Activated T-helper 17 cell treated with anti-CD3 and anti-CD28 coated beads, Interleukin-2, amount 50 U/mL, for 72 hours (primary cell): Measurements from ENCODE around the gene PUM1. TPM values are rescaled to one million over a fixed set of nuclear protein-coding genes. Genes with fewer than 3 reads are reported as not detected.
A peak's percentile ranks its signal among the peaks of the same experiment; 100 is the strongest.

Experiments used
- ATAC-seq: fragments of 150-1000 bp; cut with Tn5 transposase; replicated peaks from 2 replicates; pipeline ENCODE4 v1.10.0; 2021; ENCODE audit warnings: mild to moderate bottlenecking, moderate library complexity
- H3K27ac Mint-ChIP-seq: one replicate; pipeline ENCODE4 v1.8.0; 2022; ENCODE audit warnings: mixed read lengths
- H3K27me3 Mint-ChIP-seq: one replicate; pipeline ENCODE4 v1.8.0; 2022; ENCODE audit warnings: mixed read lengths
- H3K36me3 Mint-ChIP-seq: one replicate; pipeline ENCODE4 v1.8.0; 2022; ENCODE audit warnings: low read depth, mild to moderate bottlenecking, mixed read lengths
- H3K4me1 Mint-ChIP-seq: one replicate; pipeline ENCODE4 v1.8.0; 2022; ENCODE audit warnings: mixed read lengths
- H3K4me3 Mint-ChIP-seq: one replicate; pipeline ENCODE4 v1.8.0; 2022; ENCODE audit warnings: mild to moderate bottlenecking, mixed read lengths
- H3K9me3 Mint-ChIP-seq: one replicate; pipeline ENCODE4 v1.8.0; 2022; ENCODE audit warnings: mixed read lengths
- total RNA-seq, 2 donors: library from RNA; stranded (reverse); gene quantifications; one replicate each; pipeline ENCODE4 v1.2.3, GENCODE V29; 2022

Gene PUM1
- total RNA-seq, 2 donors from 2014 or later = 109 to 114 TPM

DNA sequence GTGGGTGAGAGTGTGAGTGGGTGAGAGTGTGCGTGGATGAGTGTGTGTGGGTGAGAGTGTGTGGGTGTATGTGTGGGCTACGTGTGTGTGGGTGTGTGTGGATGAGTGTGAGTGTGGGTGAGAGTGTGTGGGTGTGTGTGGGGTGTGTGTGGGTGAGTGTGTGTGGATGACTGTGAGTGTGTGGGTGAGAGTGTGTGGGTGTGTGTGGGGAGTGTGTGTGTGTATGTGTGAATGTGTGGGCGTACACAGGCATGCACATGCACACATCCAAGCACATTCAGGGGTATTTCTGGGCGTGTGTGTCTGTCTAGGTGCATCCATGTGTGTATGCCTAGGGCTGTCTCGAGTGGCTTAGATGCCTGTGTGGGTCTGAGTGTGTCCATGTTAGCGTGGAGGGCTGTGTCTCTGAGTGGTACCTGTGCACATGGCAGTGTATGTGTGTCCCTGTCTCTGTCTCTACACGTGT lies 171.0 kb downstream of the PUM1 start:
- H3K4me1 Mint-ChIP-seq = peaks cover 7% of the 10 kb centered on the region
- ATAC-seq = no peak
- H3K4me3 Mint-ChIP-seq = no peak overlapping the region
- H3K9me3 Mint-ChIP-seq = peaks cover 6% of the 10 kb centered on the region
- no peak overlapping the region for H3K27ac Mint-ChIP-seq
- peaks cover 22% of the 10 kb centered on the region for H3K27me3 Mint-ChIP-seq
- H3K36me3 Mint-ChIP-seq = no peaks in the 10 kb centered on the region

DNA sequence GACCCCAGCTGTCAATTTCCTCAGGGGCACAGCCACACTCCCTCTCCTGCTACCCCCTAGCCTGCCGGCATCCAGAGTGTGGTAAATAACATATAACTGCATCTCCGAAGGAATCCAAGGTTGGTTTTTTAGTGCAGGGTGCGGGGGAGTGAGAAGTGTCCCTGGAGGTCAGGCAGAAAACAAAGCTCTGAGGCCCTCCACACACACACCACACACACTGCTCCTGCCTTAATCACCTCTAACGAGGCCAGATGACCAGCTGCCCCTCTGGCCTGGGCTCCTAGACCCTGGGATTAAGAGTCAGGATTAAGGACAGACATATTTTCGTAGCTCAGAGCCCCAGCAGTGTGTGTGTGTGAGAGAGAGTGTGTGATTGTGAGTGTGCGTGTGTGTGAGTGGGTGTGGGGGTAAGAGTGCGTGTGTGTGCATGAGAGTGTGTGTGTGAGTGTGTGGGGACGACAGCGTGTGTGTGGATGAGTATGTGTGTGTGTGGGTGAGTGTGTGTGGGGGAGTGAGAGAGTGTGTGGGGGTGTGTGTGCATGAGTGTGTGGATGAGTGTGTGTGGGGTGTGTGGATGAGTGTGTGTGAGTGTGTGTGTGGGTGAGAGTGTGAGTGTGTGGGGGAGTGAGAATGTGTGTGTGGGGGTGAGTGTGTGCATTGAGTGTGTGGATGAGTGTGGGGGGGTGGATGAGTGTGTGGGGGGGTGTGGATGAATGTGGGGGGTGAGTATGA lies 171.6 kb downstream of the PUM1 start:
- Mint-ChIP-seq H3K4me3 (no peak overlapping the region), H3K36me3 (no peaks in the 10 kb centered on the region), H3K9me3 (peaks cover 6% of the 10 kb centered on the region), H3K4me1 (peaks cover 7% of the 10 kb centered on the region), H3K27ac (peak overlapping the region; percentile 54), H3K27me3 (peaks cover 22% of the 10 kb centered on the region)
- ATAC-seq = no peak

DNA sequence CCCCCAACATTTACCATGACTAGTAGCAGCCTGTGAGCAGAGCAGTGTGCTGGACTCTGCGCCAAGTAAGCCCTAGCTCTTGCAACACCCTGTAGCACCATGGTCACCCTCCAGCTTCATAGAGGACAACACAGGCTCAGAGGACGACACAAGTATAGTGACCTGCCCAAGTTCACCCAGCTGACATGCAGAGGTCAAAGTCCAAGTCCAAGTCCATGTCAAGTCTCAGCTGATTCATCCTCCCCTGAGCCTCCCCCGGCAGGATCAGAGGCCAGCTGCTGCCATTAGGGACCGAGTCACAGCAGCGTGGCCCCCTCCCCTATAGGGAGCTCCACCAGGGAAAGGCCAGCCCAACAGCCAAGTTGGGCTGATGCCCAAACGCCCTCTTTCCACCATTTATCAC lies 172.8 kb downstream of the PUM1 start:
- no peak for ATAC-seq
- Mint-ChIP-seq H3K27ac (no peak overlapping the region), H3K4me1 (peaks cover 7% of the 10 kb centered on the region), H3K27me3 (peaks cover 22% of the 10 kb centered on the region), H3K36me3 (no peaks in the 10 kb centered on the region), H3K9me3 (peaks cover 6% of the 10 kb centered on the region), H3K4me3 (no peak overlapping the region)

DNA sequence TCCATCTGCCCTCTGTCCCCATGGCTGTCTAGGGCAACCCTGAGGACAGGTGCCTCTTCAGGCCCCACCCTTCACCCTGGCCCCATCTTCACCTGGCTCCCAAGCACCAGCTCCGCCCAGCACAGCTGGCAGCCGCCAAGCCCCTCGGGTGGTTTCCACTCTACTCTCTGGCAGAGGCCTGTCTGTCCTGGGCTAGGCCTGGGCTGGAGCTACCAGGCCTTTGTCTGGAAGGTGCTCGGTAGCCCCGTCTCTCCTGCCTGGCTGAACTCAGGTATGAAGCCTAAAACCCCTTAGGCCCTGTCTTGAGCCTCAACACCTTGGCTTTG lies 174.3 kb downstream of the PUM1 start:
- ATAC-seq = no peak
- no peaks in the 10 kb centered on the region for H3K36me3 Mint-ChIP-seq

DNA sequence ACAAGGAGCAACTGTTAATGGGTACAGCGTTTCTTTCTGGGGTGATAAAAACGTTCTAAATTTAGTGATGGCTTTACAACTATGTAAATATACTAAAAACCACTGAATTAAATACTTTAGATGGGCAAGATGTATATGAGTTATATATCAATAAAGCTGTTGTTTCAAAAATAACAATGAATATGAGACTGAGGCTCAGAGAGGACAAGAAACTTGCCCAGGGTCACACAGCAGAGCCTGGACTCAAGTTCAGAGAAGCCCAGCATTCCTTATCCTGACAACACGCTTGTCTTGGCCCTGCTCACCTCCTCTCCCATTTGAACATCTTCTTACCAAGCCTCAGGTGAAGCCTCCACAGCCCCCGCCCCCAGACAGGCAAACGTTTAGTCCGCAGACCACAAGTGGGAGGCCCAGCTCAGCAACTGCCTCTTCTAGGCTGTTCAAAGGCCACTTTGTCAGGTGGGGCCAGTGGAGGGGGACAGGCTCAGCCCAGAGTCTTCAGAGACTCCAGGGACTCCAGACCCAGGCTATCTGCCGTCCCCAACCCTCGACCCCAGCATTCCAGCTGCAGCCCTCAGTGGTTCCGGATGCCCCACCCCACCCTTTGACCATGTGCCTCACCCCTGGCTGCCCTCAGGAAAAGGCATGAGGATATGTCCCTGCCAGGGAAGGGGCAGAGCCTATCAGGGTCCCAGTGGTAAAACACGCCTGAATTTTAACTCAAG lies 174.9 kb downstream of the PUM1 start:
- no peaks in the 10 kb centered on the region for H3K36me3 Mint-ChIP-seq
- ATAC-seq = no peak
- no peak overlapping the region for H3K27ac Mint-ChIP-seq
- peaks cover 7% of the 10 kb centered on the region for H3K4me1 Mint-ChIP-seq
- H3K27me3 Mint-ChIP-seq = peaks cover 10% of the 10 kb centered on the region
- no peak overlapping the region for H3K4me3 Mint-ChIP-seq
- peaks cover 6% of the 10 kb centered on the region for H3K9me3 Mint-ChIP-seq

More for the DNA sequence above, 174.3 kb downstream of the PUM1 start:
- Mint-ChIP-seq H3K4me3 (no peak overlapping the region), H3K27ac (no peak overlapping the region), H3K9me3 (peaks cover 6% of the 10 kb centered on the region), H3K4me1 (peaks cover 7% of the 10 kb centered on the region), H3K27me3 (peaks cover 14% of the 10 kb centered on the region)

DNA sequence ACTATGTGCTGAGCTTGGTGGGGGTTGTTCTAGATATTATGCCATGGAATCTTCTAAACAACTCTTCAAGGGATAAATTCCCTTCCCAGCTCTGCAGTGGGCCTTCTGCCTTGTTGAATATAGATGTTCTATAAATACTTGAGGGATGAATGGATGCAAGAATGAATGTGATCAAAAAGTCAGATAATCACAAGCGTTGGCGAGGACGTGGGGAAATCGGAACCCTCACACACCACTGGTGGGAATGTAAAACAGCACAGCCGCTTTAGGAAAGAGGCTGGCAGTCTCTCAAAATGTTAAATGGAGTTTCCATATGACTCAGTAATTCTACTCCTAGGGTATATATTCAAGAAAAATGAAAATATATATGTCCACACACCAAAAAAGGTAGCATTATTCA lies 176.0 kb downstream of the PUM1 start:
- no peak for ATAC-seq
- Mint-ChIP-seq H3K4me1 (peaks cover 7% of the 10 kb centered on the region), H3K27ac (no peak overlapping the region), H3K9me3 (peaks cover 6% of the 10 kb centered on the region), H3K36me3 (no peaks in the 10 kb centered on the region), H3K27me3 (peaks cover 10% of the 10 kb centered on the region), H3K4me3 (no peak overlapping the region)

DNA sequence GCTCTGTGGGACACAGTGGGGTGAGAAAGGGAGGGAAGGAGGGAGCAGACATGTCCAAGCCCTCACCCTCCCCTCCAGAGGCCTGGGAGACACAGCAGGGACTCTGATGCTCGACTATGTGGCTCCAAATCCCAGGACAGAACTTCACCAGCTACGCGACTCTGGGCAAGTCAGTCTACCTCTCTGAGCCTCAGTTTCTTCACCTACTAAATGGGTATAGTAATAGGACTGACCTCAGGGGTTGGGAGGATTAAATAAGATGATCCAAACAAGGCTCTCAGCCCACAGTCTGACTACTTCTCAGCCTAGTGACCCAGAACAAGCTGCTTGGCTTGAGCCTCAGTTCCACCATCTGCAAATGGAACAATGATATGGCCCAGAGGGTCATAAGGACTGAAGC lies 176.5 kb downstream of the PUM1 start:
- H3K4me3 Mint-ChIP-seq = no peak overlapping the region
- no peak for ATAC-seq

DNA sequence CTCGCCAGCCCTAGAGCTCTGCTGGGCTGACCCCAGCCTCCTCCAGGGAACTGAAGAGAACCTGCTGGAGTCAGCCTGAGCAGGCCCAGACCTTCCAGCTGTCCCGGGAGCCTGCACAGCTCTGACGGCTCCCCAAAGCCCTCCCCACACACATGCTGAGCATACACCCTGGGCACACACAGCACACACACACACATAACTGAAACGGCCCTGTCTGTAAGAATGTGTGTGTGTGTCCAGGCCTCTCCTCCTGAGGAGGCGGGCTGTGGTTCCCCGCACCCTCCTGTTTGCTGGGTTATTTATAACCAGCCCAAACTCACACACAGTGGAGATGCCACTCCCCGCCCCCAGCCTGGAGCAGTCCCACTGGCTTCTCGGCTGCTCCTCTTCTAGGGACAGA lies 177.1 kb downstream of the PUM1 start:
- no peak for ATAC-seq

More for the DNA sequence above, 176.5 kb downstream of the PUM1 start:
- peaks cover 3% of the 10 kb centered on the region for H3K4me1 Mint-ChIP-seq
- H3K27ac Mint-ChIP-seq = no peak overlapping the region
- H3K36me3 Mint-ChIP-seq = no peaks in the 10 kb centered on the region
- H3K27me3 Mint-ChIP-seq = peaks cover 6% of the 10 kb centered on the region
- H3K9me3 Mint-ChIP-seq = peaks cover 2% of the 10 kb centered on the region

DNA sequence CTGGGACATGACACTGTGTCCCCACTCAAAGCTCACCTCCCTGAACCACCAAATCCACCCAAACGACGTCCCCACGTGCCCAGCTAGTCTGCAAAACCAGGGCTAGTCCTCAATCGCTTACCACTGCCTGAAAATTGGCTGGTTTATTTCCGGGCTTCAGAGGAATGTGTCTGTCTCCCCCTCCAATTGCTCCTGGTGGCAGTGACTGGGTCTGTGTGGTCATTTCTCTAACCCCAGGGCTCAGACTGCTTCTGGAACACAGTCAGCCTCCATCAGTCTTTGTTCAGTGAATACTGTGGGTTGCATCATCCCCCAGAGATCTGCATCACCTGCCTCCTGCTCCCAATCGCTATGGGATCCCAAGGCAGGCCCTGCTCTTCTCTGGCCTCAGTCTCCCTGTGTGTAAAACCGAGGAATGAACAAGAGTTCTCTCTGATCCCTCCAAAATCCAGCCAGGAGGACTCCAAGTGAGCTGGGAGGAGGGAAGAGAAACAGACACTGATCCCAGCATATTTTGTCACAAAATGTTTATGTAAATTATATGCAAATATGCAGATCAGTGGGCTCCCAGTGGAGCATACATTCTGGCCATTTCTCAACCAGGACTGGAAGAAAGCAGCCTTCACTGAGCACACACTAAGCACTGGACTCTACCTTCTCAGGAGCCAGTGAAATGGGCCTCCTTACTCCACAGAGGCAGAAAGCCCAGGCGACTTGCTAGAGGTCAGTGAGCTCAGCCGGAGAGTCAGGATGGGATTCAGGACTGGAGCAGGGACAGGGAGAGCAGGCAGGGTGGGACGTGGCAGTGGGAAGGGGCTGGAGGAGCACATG lies 177.8 kb downstream of the PUM1 start:
- Mint-ChIP-seq H3K27ac (no peak overlapping the region), H3K4me1 (no peaks in the 10 kb centered on the region), H3K36me3 (no peaks in the 10 kb centered on the region), H3K27me3 (peaks cover 4% of the 10 kb centered on the region), H3K4me3 (no peak overlapping the region), H3K9me3 (no peaks in the 10 kb centered on the region)
- no peak for ATAC-seq

More for the DNA sequence above, 177.1 kb downstream of the PUM1 start:
- Mint-ChIP-seq H3K27me3 (peaks cover 4% of the 10 kb centered on the region), H3K4me3 (no peak overlapping the region), H3K36me3 (no peaks in the 10 kb centered on the region), H3K9me3 (no peaks in the 10 kb centered on the region), H3K27ac (no peak overlapping the region), H3K4me1 (no peaks in the 10 kb centered on the region)

DNA sequence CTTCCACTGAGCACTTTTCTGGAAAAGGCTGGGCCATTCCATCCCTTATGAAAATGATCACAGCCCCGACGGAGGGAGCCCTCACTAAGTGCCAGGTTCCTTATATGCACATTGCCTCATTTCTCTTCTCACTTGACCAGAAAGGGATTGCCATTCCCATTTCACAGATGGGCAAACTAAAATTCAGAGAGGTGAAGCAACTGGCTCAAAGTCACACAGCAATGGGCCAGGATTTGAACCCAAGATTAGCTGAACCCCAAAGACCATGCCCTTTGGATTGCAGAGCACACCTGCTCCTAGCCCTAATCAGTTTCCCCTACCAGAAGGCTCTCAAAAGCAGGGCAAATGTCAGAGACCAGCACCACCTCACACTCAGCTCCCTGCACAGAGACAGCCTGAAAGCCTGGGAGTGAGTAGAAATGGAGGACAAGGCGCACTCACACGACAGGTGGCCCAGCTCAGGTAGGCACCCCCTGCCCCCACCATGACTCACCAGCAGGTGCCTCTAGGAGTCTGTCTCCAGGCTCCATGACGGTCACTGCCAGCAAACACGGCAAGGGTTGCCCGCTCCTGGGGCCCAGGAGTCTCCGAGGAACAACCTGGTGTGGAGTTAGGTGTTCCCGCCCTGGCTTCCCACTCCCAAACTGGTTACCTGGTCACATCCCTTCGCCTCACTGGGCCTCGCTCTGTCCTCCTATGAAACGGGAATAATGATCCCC lies 178.6 kb downstream of the PUM1 start:
- H3K27me3 Mint-ChIP-seq = peaks cover 7% of the 10 kb centered on the region
- no peaks in the 10 kb centered on the region for H3K36me3 Mint-ChIP-seq
- ATAC-seq = no peak
- no peak overlapping the region for H3K27ac Mint-ChIP-seq
- H3K4me3 Mint-ChIP-seq = no peak overlapping the region
- H3K9me3 Mint-ChIP-seq = no peaks in the 10 kb centered on the region
- H3K4me1 Mint-ChIP-seq = no peaks in the 10 kb centered on the region

DNA sequence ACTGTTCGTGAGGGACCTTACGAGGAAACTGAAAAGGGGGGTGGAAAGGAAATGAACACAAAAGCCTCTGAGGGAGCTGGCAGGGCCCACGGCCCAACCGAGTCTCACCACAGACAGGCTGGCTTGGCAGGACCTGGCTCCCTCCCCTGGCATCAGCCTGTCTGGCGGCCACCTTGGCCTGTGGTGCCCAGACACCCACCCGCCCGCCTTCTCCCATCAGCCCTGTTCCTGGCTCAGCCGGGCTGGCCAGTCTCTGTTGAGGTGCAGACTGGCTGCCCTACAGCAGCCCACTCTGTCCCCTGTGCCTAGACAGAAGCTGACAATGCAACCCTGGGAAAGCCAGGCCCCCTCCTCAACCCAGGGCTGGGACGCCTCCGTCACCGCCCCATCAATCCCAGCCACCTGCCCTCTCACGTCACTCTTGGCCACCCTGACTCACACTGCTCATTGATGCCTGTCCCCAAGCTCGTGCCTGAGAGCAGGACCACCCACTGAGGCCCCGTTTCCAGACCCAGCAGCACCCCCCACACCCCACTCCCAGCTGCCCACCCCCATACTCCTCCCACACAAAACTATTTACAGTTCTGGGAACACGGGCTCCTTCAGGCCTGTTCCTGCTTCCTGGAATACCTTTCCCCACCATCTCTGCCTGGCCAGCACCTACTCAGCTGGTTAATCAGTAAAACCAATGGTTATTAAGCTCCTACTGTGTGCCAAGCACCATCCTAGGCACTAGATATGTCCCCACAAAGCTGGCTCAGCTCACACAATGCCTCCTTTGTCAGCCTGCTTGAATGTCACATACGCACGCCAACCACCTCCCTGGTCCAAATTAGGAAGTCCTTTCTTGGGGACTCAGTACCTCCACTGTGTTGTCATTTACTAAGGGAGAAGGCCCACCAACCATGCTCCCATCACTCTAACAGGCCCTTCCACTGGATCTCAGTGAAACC lies 179.7 kb downstream of the PUM1 start:
- no peak overlapping the region for H3K27ac Mint-ChIP-seq
- H3K9me3 Mint-ChIP-seq = no peaks in the 10 kb centered on the region
- no peaks in the 10 kb centered on the region for H3K36me3 Mint-ChIP-seq
- no peak overlapping the region for H3K4me3 Mint-ChIP-seq
- H3K4me1 Mint-ChIP-seq = no peaks in the 10 kb centered on the region
- no peak for ATAC-seq
- H3K27me3 Mint-ChIP-seq = peaks cover 12% of the 10 kb centered on the region

DNA sequence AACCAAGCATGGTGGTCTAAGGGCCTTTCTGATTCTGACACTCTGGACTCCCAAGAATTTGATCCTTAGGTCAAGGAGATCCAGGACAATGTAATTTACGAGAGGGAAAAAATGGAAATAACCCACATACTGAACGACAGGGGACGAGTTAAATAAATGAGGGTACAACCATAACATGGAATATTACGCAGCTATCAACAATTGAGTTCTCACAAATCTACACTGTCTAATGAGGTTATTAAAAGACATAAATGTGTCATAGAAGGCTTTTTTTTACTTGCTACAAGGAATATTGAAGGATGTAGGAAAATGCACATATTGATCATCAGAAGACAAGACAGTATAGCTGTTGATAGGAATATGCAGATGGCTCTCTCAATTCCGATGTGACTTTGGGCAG lies 180.8 kb downstream of the PUM1 start:
- Mint-ChIP-seq H3K27ac (no peak overlapping the region), H3K36me3 (no peaks in the 10 kb centered on the region), H3K4me3 (no peak overlapping the region), H3K4me1 (no peaks in the 10 kb centered on the region), H3K27me3 (peaks cover 12% of the 10 kb centered on the region), H3K9me3 (no peaks in the 10 kb centered on the region)
- no peak for ATAC-seq

DNA sequence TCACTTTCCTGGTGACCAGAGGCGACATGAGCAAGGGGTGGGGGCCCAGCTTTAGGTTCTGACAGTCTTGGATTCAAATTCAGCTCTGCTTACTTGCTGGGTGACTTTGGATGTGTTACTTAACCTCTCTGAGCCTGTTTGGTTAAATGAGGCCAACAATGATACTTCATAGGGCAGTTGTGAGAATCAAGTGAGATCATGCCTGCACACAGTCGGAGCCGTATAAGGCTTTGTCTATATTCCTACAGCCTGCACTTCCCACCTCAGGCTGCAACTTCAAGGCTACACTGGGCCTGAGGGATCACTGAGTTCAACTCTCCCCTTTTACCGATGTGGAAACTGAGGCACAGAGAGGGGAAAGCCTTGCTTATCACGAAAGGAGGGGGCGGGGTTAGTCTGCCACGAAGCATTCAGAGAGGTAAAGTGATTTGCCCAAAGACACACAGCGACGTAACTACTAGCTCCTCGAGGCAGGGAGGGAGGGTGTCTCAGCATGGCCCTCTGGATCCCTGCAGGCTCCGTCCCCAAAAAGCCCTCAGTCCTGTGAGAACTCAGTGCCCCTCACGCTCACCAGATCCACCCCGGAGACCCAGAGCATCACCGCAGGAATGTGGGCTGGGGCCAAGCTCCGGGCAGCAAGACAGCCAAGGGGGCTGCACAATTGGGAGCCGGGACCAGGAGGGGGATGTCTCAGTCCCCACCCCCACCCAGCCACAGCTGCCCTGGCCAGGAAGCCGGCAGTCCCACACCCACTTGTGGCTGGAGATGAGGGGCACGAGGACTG lies 181.9 kb downstream of the PUM1 start:
- Mint-ChIP-seq H3K27ac (no peak overlapping the region), H3K4me3 (no peak overlapping the region), H3K4me1 (no peaks in the 10 kb centered on the region), H3K36me3 (no peaks in the 10 kb centered on the region), H3K9me3 (no peaks in the 10 kb centered on the region), H3K27me3 (peaks cover 16% of the 10 kb centered on the region)
- no peak for ATAC-seq
